Fibroblast of lung (primary cell): ENCODE results near the gene SPG11.

ENCODE experiments used
- CTCF ChIP-seq, 2 donors: IDR thresholded peaks in 1 of 2; conservative IDR thresholded peaks in 1 of 2; 1 replicate in 1 of 2; 2 replicates in 1 of 2; pipeline ENCODE4 v1.5.1; 2011 to 2012; ENCODE audit warnings: low read length in 2 of 2, control low read depth in 1 of 2, inconsistent platforms in 1 of 2, low read depth in 1 of 2, mild to moderate bottlenecking in 1 of 2
- EZH2 ChIP-seq: IDR thresholded peaks from 2 replicates; pipeline ENCODE4 v1.5.1; 2012; ENCODE audit warnings: low read length, control low read depth, mild to moderate bottlenecking; ENCODE audit errors: missing control alignments

GRCh38 chr15:44682211-44682610 is 18.7 kb upstream of the SPG11 start:
- TF ChIP-seq CTCF (conservative IDR thresholded peaks at IDR 0.05 in 1 of 2, IDR thresholded peaks at IDR 0.05 in 1 of 2; ENCODE audit: low read depth in 1 of 2, low read length in 2 of 2) (no peak), EZH2 (no peak)
